ENCODE measurements around the gene KCNK15. TPM values are rescaled to one million over a fixed set of nuclear protein-coding genes. Genes with fewer than 3 reads are reported as not detected.
A peak's percentile ranks its signal among the peaks of the same experiment; 100 is the strongest.

KCNK15 gene
- total RNA-seq, 1 donor from 2014 or later = 0.16 TPM

DNA sequence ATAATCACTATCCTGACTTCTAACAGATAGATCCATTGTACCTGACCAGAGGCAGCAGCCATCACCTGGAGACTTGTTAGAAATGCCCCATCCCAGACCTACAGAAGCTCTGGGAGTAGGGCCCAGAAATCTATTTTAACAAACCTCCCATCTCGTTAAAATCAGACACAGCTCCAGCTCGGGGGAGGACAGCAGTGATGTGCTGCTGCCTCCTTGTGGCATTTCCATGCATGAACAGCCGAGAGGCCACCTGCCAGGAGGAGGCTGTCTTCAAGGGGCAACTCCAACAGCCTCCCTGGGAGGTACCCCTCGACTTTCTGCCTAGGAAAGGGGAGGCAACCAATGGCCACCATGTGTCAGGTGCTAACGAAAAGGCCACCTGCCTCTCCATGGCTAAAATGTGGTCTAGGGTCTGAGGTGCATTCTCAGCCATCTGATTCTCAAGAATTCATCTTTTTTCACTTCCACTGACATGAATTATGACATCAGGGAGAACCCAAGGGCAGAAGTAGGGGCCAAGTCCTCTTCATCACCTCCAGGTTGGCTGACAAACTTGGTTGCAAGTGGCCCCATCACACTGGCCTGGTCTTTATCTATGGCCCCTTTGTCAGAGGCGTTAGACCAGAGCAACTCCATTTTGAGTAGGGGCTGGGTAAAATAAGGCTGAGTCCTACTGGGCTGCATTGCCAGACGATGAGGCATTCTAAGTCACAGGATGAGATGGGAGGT lies 12.2 kb upstream of the KCNK15 start:
- DNase-seq (ENCODE audit: low spot score) = peak; percentile 49
- Mint-ChIP-seq H3K4me1 (ENCODE audit: low read depth) (peaks cover 20% of the 10 kb centered on the region), H3K36me3 (ENCODE audit: low read depth) (peaks cover 5% of the 10 kb centered on the region), H3K27ac (no peak overlapping the region), H3K4me3 (ENCODE audit: low read depth) (no peak overlapping the region), H3K9me3 (peaks cover 9% of the 10 kb centered on the region), H3K27me3 (ENCODE audit: low read depth) (no peaks in the 10 kb centered on the region)
- intact Hi-C loops (cut with micrococcal nuclease) = loop anchor here (1.0 to 10.0 kb wide), 3 partner anchors 48 to 519 kb away; partner anchors contain the start of gene OSER1

DNA sequence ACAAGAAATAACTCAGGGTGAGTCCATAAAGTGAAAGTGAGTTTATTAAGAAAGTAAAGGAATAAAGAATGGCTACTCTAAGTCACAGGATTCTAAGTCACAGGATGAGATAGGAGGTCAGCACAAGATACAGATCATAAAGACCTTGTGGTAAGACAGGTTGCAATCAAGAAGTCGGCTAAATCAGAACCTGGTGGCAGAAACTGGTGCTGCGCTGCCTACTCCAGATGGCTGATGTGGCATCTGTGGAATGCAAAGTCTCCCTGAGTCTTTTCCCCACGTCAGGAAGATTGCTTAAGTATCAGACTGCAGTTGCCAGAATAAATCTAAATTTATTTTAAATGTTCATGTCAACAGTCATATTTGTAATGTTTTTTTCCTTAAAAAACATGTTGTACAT lies 10.7 kb upstream of the KCNK15 start:
- H3K9me3 Mint-ChIP-seq = peaks cover 9% of the 10 kb centered on the region
- intact Hi-C loops (cut with micrococcal nuclease) = loop anchor here (10.0 kb wide), 2 partner anchors 350 to 520 kb away; partner anchors contain the start of gene OSER1
- no peak overlapping the region for H3K4me3 Mint-ChIP-seq (ENCODE audit: low read depth)
- H3K27me3 Mint-ChIP-seq (ENCODE audit: low read depth) = peaks cover 1% of the 10 kb centered on the region
- peaks cover 5% of the 10 kb centered on the region for H3K36me3 Mint-ChIP-seq (ENCODE audit: low read depth)
- peaks cover 25% of the 10 kb centered on the region for H3K4me1 Mint-ChIP-seq (ENCODE audit: low read depth)
- no peak overlapping the region for H3K27ac Mint-ChIP-seq
- DNase-seq (ENCODE audit: low spot score) = no peak

DNA sequence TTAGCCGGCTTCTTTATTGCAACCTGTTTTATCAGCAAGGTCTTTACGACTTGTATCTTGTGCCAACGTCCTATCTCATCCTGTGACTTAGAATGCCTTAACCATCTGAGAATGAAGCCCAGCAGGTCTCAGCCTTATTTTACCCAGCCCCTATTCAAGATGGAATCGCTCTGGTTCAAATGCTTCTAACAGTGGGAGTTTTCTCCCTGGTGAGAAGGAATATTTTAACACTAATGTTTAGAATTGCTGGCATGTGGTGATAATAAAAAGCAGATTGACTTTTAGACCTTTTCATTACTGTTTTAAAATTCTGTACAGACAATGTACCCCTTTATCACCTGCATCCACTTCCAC lies 9.9 kb upstream of the KCNK15 start:
- Mint-ChIP-seq H3K27ac (no peak overlapping the region), H3K36me3 (ENCODE audit: low read depth) (peaks cover 5% of the 10 kb centered on the region), H3K27me3 (ENCODE audit: low read depth) (peaks cover 1% of the 10 kb centered on the region), H3K9me3 (peaks cover 9% of the 10 kb centered on the region), H3K4me1 (ENCODE audit: low read depth) (peaks cover 25% of the 10 kb centered on the region), H3K4me3 (ENCODE audit: low read depth) (no peak overlapping the region)
- intact Hi-C loops (cut with micrococcal nuclease) = loop anchor here (10.0 kb wide), 2 partner anchors 351 to 521 kb away; partner anchors contain the start of gene OSER1
- DNase-seq (ENCODE audit: low spot score) = no peak

DNA sequence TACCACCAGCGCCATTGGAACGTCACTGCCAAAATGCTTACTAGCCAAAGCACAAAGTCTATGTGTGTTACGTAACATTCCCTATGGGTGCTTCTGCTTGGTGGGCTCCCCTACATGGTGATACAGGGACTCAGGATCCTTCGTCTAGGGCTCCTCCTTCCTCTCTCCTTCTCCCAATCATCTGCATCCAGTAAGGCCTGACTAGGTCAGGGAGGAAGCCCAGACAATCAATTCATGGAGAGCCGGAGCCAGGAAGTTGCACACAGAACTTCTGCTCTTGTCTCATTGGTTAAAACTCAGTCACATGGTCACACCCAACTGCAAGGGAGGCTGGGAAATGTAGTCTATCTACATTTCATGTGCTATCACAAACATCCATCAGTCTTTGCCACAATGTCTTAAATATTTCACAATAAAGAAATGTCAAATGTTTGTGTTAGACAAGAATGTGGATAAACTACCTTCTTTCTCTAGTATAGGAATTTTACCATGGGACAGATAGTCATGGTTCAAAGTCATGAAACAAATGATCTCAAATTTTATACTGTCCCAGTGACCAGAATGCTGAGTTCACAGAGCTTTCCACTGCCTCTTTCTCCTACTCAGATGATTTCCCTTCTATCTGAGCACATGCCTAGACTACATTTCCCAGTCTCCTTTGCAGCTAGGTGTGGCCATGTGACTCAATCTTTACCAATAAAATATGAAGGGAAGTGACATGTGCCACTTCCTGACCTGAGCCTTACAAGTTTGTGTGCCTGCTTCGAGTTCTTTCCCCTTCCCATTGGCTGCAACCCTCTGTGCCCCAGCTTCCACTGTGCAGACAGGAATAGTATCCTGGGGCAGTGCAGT lies 9.3 kb upstream of the KCNK15 start:
- peaks cover 25% of the 10 kb centered on the region for H3K4me1 Mint-ChIP-seq (ENCODE audit: low read depth)
- no peak overlapping the region for H3K27ac Mint-ChIP-seq
- no peak overlapping the region for H3K4me3 Mint-ChIP-seq (ENCODE audit: low read depth)
- H3K27me3 Mint-ChIP-seq (ENCODE audit: low read depth) = peaks cover 2% of the 10 kb centered on the region
- peaks cover 5% of the 10 kb centered on the region for H3K36me3 Mint-ChIP-seq (ENCODE audit: low read depth)
- no peak for DNase-seq (ENCODE audit: low spot score)
- H3K9me3 Mint-ChIP-seq = peaks cover 9% of the 10 kb centered on the region
- intact Hi-C loops (cut with micrococcal nuclease) = loop anchor here (10.0 kb wide), 2 partner anchors 352 to 522 kb away; partner anchors contain the start of gene OSER1

DNA sequence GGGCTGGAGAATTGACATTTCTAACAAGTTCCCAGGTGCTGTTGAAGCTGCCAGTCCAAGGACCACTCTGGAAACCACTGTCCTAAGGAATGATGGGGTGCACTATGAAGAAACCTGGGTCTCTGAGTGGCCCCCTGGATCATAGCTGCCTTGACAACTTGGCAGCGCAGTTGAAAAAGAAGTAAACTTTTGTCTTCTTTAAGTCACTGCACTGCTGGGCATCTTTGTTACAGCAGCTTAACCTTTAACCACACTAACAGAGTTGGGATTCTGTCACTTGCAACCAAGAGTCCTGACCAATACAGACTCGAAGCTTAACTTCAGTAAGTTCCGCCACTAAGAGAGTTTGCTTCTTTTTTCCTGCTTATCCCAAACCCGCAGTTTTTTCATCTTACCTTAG lies 8.5 kb upstream of the KCNK15 start:
- H3K4me3 Mint-ChIP-seq (ENCODE audit: low read depth) = no peak overlapping the region
- H3K9me3 Mint-ChIP-seq = peaks cover 9% of the 10 kb centered on the region
- H3K27ac Mint-ChIP-seq = no peak overlapping the region
- no peak for DNase-seq (ENCODE audit: low spot score)
- intact Hi-C loops (cut with micrococcal nuclease) = loop anchor here (10.0 kb wide), 2 partner anchors 352 to 522 kb away; partner anchors contain the start of gene OSER1
- H3K36me3 Mint-ChIP-seq (ENCODE audit: low read depth) = peaks cover 5% of the 10 kb centered on the region
- H3K27me3 Mint-ChIP-seq (ENCODE audit: low read depth) = peaks cover 7% of the 10 kb centered on the region
- peaks cover 23% of the 10 kb centered on the region for H3K4me1 Mint-ChIP-seq (ENCODE audit: low read depth)

DNA sequence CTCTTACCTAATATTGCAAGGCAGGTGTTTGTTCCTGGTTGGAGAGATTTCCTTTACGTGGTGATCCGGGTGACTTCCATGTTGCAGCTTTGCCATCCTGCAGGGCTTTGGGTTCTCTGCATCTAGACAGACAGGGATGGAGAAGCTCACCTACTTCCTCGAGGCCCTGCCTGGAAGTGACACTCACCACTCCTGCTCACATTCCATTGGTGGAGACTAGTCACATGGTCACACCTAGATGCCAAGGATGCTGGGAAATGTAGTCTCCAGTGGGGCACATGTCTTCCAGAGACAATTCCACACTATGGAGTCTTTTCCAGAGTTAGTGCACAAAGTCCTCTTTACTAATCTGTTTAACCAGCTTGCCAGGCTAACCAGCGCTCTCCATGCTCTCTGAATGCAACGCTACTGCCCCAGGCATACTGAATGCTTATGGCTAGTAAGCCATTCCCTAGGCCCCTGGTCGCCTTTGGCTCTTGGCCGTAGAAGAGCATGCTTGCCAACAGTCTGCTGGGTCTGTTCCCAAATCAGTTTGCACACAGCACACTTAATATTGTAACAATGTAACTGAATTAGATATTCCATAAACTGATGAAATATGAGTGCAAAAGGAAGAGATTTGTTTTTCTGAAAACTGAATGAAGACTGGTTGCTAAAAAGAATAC lies 6.7 kb upstream of the KCNK15 start:
- intact Hi-C loops (cut with micrococcal nuclease) = loop anchor here (10.0 kb wide), 2 partner anchors 354 to 524 kb away; partner anchors contain the start of gene OSER1
- H3K36me3 Mint-ChIP-seq (ENCODE audit: low read depth) = peaks cover 5% of the 10 kb centered on the region
- peak; percentile 49 for DNase-seq (ENCODE audit: low spot score)
- H3K4me1 Mint-ChIP-seq (ENCODE audit: low read depth) = peaks cover 13% of the 10 kb centered on the region
- H3K4me3 Mint-ChIP-seq (ENCODE audit: low read depth) = peak overlapping the region; percentile 60
- no peak overlapping the region for H3K27ac Mint-ChIP-seq
- peaks cover 16% of the 10 kb centered on the region for H3K27me3 Mint-ChIP-seq (ENCODE audit: low read depth)
- peaks cover 9% of the 10 kb centered on the region for H3K9me3 Mint-ChIP-seq

DNA sequence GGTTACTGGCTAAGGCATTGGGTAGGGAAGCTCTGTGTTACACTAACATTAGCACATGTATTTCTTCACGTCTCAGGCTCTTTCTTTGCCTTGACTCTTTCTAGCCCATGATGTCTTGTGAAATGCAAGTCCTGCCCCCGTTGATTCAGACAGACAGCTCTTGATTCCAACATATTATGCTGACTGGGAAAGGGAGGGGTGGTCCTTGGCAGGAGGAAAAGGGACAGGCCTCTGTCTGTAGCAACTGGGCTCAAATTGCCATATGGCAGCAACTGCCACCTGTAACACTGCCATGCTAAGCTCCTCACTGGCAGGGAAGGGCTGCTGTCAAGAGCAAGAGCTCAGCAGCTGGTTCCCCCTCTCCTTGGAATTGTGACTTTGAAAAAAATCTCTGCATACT lies 5.7 kb upstream of the KCNK15 start:
- intact Hi-C loops (cut with micrococcal nuclease) = loop anchor here (10.0 kb wide), 2 partner anchors 355 to 525 kb away; partner anchors contain the start of gene OSER1
- no peak overlapping the region for H3K4me3 Mint-ChIP-seq (ENCODE audit: low read depth)

DNA sequence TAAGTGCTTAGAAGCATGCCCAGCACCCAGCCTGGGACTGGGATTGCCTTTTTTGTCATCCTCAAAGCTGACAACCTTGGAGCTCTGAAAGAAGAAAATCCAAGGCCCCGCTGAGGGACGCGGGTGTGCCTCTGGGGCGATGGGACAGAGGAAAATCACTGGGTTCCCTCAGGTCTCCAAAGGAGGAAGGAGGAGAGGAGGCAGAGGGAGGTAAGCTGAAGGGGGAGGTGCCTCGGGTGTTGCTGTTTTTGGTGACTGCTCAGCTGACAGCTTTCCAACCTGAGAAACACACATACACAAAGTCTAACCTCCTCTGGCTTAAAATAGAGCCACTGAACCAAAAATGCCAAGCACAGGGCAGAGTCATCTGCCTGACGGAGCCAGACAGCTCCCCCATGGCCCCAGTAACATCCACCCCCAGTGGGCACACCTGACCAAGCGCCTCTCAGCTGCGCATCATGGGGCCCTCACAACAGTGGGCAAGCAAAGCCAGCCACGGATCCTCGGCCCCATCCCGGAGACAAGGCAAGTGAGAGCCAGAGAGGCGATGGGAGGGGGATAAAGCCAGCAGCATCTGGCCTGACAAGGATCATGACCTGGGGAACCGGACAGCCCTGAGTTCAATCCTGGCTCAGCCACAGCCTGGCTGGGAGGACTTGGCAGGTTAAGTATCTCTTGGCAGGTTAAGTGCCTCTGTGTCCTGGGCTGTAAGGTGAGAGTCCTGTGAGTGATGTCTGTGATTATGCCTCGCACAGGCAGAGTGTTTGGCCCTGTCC lies 3.2 kb upstream of the KCNK15 start:
- H3K4me3 Mint-ChIP-seq (ENCODE audit: low read depth) = no peak overlapping the region
- peaks cover 34% of the 10 kb centered on the region for H3K27me3 Mint-ChIP-seq (ENCODE audit: low read depth)
- intact Hi-C loops (cut with micrococcal nuclease) = no loop called here
- no peak overlapping the region for H3K27ac Mint-ChIP-seq
- peaks cover 2% of the 10 kb centered on the region for H3K36me3 Mint-ChIP-seq (ENCODE audit: low read depth)
- peaks cover 9% of the 10 kb centered on the region for H3K4me1 Mint-ChIP-seq (ENCODE audit: low read depth)
- no peaks in the 10 kb centered on the region for H3K9me3 Mint-ChIP-seq
- no peak for DNase-seq (ENCODE audit: low spot score)

More for the DNA sequence above, 5.7 kb upstream of the KCNK15 start:
- Mint-ChIP-seq H3K36me3 (ENCODE audit: low read depth) (peaks cover 5% of the 10 kb centered on the region), H3K27ac (no peak overlapping the region), H3K27me3 (ENCODE audit: low read depth) (peaks cover 21% of the 10 kb centered on the region), H3K4me1 (ENCODE audit: low read depth) (peaks cover 13% of the 10 kb centered on the region), H3K9me3 (peaks cover 9% of the 10 kb centered on the region)
- no peak for DNase-seq (ENCODE audit: low spot score)

DNA sequence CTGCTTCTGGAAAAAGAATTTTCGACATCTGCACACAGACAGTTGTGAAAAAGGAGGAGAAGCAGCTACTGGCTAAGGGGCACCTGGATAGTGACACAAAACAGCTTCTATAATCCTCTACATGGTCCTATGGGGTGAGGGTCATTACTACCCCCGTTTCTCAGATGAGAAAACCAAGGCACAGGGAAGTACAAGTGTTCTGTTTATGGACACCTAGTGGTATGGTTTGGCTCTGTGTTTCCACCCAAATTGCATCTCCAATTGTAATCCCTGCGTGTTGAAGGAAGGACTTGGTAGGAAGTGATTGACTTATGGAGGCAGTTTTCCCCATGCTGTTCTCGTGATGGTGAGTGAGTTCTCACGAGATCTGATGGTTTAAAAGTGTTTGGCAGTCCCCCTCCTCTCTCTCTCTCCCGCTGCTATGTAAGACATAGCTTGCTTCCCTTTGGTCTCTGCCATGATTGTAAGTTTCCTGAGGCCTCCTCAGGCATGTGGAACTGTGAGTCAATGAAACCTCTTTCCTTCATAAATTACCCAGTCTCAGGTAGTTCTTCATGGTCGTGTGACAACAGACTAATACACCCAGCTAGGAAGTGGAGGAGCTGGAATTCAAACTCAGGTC lies 2.5 kb upstream of the KCNK15 start:
- Mint-ChIP-seq H3K9me3 (no peaks in the 10 kb centered on the region), H3K27me3 (ENCODE audit: low read depth) (peaks cover 35% of the 10 kb centered on the region), H3K4me1 (ENCODE audit: low read depth) (peaks cover 9% of the 10 kb centered on the region), H3K4me3 (ENCODE audit: low read depth) (no peak overlapping the region), H3K27ac (no peak overlapping the region), H3K36me3 (ENCODE audit: low read depth) (no peaks in the 10 kb centered on the region)
- intact Hi-C loops (cut with micrococcal nuclease) = no loop called here
- no peak for DNase-seq (ENCODE audit: low spot score)

DNA sequence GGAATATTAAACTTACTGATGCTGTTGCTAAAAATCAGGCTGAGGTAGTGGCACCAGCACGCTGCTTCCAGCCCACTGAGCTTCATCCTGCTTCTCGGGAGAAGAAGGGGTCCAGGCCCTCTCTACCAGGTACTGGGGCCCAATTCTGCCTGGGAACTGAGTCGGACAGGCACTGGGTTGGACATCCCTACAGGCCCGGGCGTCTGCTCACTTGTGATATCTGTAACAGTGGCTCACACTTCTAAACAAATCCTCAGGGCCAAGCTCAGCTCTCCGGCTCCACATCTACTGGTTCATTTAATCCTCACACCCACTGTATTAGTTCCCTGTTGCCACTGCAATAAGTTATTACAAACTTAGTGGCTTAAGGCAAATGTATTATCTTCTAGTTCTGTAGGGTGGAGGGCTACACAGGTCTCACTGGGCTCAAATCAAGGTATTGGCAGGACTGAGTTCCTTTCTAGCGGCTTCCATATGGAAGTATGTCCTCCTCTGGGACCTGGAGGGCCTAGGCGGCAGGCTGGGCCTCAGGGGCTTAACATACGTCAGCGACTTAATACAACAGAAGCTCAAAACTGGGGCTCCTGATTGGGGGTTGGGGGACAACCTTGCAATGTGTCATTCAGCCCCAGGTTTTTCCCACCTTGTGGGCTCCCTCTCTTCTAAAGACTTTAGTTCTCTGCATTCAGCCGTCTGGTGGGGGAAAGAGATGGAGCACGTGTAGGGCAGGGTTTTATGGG lies 1.6 kb upstream of the KCNK15 start:
- H3K27me3 Mint-ChIP-seq (ENCODE audit: low read depth) = peaks cover 35% of the 10 kb centered on the region
- peaks cover 3% of the 10 kb centered on the region for H3K4me1 Mint-ChIP-seq (ENCODE audit: low read depth)
- H3K9me3 Mint-ChIP-seq = no peaks in the 10 kb centered on the region
- no peaks in the 10 kb centered on the region for H3K36me3 Mint-ChIP-seq (ENCODE audit: low read depth)
- no peak for DNase-seq (ENCODE audit: low spot score)
- no peak overlapping the region for H3K4me3 Mint-ChIP-seq (ENCODE audit: low read depth)
- intact Hi-C loops (cut with micrococcal nuclease) = no loop called here
- H3K27ac Mint-ChIP-seq = no peak overlapping the region

DNA sequence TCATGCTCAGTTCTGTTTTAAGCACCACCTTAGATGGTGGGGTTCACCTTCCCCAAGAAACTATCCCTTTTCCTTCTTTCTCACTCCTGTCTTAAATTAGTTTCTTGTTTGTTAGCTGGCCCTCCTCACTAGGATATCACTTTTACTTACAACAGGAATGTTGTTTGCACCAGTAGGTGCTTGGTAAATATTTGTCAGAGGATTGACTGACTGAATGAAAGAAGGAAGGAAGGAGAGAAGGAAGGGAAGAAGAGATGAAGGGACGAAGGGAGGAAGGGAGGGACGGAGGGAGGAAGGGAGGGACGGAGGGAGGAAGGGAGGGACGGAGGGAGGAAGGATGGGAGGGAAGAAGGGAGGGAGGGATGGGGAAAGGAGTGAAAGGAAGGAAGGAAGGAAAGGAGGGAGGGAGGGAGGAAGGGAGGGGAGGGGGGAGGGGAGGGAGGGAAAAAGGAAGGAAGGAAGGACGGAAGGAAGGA lies 505 bp upstream of the KCNK15 start:
- peaks cover 38% of the 10 kb centered on the region for H3K27me3 Mint-ChIP-seq (ENCODE audit: low read depth)

More for the DNA sequence above, 505 bp upstream of the KCNK15 start:
- intact Hi-C loops (cut with micrococcal nuclease) = no loop called here
- Mint-ChIP-seq H3K27ac (no peak overlapping the region), H3K4me3 (ENCODE audit: low read depth) (peak overlapping the region; percentile 62), H3K4me1 (ENCODE audit: low read depth) (peaks cover 3% of the 10 kb centered on the region), H3K36me3 (ENCODE audit: low read depth) (no peaks in the 10 kb centered on the region), H3K9me3 (no peaks in the 10 kb centered on the region)
- DNase-seq (ENCODE audit: low spot score) = no peak

All from activated T-helper 2 cell treated with anti-CD3 and anti-CD28 coated beads, Interferon-gamma antibody, Interleukin-2, Interleukin-4, amounts not matched to agents 10 μg/mL and 5 μg/mL and 100 μg/mL, durations not matched to agents 14 hours and 24 hours and 36 hours (primary cell).